ENCODE results near the gene CBARP. TPM values are rescaled to one million over a fixed set of nuclear protein-coding genes. Genes with fewer than 3 reads are reported as not detected.

The CBARP gene
- total and polyA plus RNA-seq, 2 of the 4 experiments (the other 2 are of a cell fraction), result 0.18 to 3.9 TPM

GRCh38 chr19:1249990-1250436 is 12.2 kb upstream of the CBARP start:
- H4K20me1 ChIP-seq (ENCODE audit: insufficient read depth, low read length), result peaks cover 64% of the 10 kb centered on the region
- H3K23ac ChIP-seq (ENCODE audit: low read depth, low read length), result no peak overlapping the region
- ChIA-PET POLR2A (ENCODE audit: unreplicated experiment) (interaction anchor here (0.5 kb wide), 1 partner anchor 8 kb away, joined by 4 read pairs; no protein-coding TSS in a partner anchor), CTCF (no interaction called here)
- no peak overlapping the region for H2AK5ac ChIP-seq (ENCODE audit: low read depth, low read length)
- H3K4me2 ChIP-seq (ENCODE audit: low read depth, low read length), result no peak overlapping the region
- H2AK9ac ChIP-seq (replicated peaks; ENCODE audit: low read depth, low read length, poor library complexity), result peak overlapping the region; percentile 95
- H3K27ac ChIP-seq (ENCODE audit: insufficient read depth, low read length), result peak overlapping the region; percentile 91
- H2BK20ac ChIP-seq (ENCODE audit: low read depth, low read length), result no peak overlapping the region
- no peak overlapping the region for H3K56ac ChIP-seq (ENCODE audit: extremely low read depth, insufficient read depth, low read length)
- peak overlapping the region; percentile 47; the same call in 1 of the 2 replicates for H3K4ac ChIP-seq (ENCODE audit: low read depth, low read length)
- intact Hi-C loops (cut with micrococcal nuclease) (loop anchor here (1.0 kb wide), 1 partner anchor 19 kb away; the partner anchor contains the start of gene CIRBP), in situ Hi-C loops (cut with MboI; ENCODE audit: low sequenced_read_pairs) (no loop called here), dilution Hi-C loops (cut with HindIII; ENCODE audit: low sequenced_read_pairs, unreplicated experiment) (no loop called here)
- H2AFZ ChIP-seq (replicated peaks; ENCODE audit: low read length, poor library complexity), result peak overlapping the region; percentile 56
- no peaks in the 10 kb centered on the region for H3K9me1 ChIP-seq (ENCODE audit: insufficient read depth, low read length)
- H3K36me3 ChIP-seq (ENCODE audit: control insufficient read depth, insufficient read depth, low read length), result peaks cover 36% of the 10 kb centered on the region
- H3K14ac ChIP-seq (replicated peaks; ENCODE audit: low read depth, low read length), result no peak overlapping the region
- no peak overlapping the region for H4K8ac ChIP-seq (ENCODE audit: low read depth in 2 of 2, low read length in 2 of 2)
- DNase-seq, result no peak
- no peak overlapping the region for H4K91ac ChIP-seq (ENCODE audit: insufficient read depth, low read depth, low read length)
- H2BK120ac ChIP-seq (ENCODE audit: low read depth, low read length), result no peak overlapping the region
- H3K79me1 ChIP-seq (ENCODE audit: low read depth in 1 of 2, low read length in 2 of 2), result peaks cover 0 to 36% of the 10 kb centered on the region in 2 experiments; a peak in 2 of 4 replicates
- no peak overlapping the region; the same call in 1 of the 2 replicates for H3K18ac ChIP-seq (ENCODE audit: low read depth, low read length)
- H3K9me3 ChIP-seq (ENCODE audit: control insufficient read depth, insufficient read depth, low read length), result no peaks in the 10 kb centered on the region
- no peak overlapping the region for H2BK15ac ChIP-seq (ENCODE audit: low read depth, low read length)
- peak overlapping the region; percentile 84 for H3K9ac ChIP-seq (ENCODE audit: low read depth, low read length)
- ATAC-seq (ENCODE audit: low read depth), result no peak
- H2BK5ac ChIP-seq (ENCODE audit: low read depth, low read length, poor library complexity, severe bottlenecking), result peak overlapping the region; percentile 76
- no peaks in the 10 kb centered on the region for H3K27me3 ChIP-seq (ENCODE audit: control insufficient read depth, insufficient read depth, low read length)
- 1% methylated on average over 41 of the region's 67 CpGs; no CpG with 5 or more reads in 1 of the 2 experiments for WGBS, 2 experiments (ENCODE audit: extremely low coverage in 2 of 2, insufficient read length in 1 of 2)
- peak overlapping the region; percentile 94 for H3K4me3 ChIP-seq (ENCODE audit: insufficient read depth, low read depth, low read length)
- H3K4me1 ChIP-seq (ENCODE audit: control insufficient read depth, insufficient read depth, low read length), result peaks cover 20% of the 10 kb centered on the region
- no peak for TF ChIP-seq NFE2L2 (IDR thresholded peaks at IDR 0.05; ENCODE audit: low read depth, low read length)
- TF ChIP-seq BHLHE40 (IDR thresholded peaks at IDR 0.05; ENCODE audit: low read depth, low read length), result no peak
- no peak for TF ChIP-seq RAD21 (IDR thresholded peaks at IDR 0.05; ENCODE audit: low read length)
- TSS peak; percentile 77 for BruUV-seq (replicated peaks)
- no peak overlapping the region for H4K5ac ChIP-seq (ENCODE audit: low read depth, low read length)
